ENCODE measurements around the gene NFAM1. TPM values are rescaled to one million over a fixed set of nuclear protein-coding genes. Genes with fewer than 3 reads are reported as not detected.

The NFAM1 gene
- total and polyA plus RNA-seq, 11 donors: 0.33 to 13.5 (median 1.2) TPM

DNA sequence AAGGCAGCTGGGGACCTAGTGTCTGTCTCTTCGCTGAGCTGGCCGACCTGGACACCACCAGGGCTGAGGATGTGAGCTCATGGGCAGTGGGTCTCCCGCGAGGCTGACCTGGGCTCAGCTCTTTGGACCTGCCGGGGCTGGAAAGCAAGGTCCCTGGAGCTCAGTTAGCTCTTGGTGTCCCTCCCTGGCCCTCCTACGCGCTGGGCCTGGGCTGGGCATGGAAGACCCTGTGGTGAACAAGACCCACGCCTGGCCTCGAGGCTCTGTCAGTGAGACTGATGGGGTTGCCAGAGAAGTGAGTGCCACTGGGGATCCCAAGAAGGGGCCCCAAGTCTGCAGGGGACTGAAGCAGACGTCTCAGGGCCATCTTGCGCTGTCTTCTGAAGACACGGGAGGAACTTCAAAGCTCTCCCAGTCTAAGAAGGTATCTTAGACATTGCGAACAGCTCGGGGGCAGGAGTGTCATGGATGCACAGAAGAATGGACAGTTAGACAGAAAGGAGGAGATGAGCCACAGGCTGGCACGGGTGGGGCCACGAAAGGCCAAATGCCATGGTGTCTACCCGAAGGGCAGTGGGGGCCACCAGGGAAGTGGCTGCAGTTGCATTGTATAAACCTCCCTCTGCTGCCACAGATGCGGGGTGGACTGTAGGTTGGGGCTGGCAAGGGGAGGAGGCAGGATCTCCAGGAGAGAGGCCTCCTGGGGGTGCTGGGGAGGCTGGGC is 31.2 kb downstream of the NFAM1 start:
- H3K4me1 ChIP-seq: peaks cover 0 to 12% (median 0%) of the 10 kb centered on the region in 12 donors
- TF ChIP-seq, protein P1, sequence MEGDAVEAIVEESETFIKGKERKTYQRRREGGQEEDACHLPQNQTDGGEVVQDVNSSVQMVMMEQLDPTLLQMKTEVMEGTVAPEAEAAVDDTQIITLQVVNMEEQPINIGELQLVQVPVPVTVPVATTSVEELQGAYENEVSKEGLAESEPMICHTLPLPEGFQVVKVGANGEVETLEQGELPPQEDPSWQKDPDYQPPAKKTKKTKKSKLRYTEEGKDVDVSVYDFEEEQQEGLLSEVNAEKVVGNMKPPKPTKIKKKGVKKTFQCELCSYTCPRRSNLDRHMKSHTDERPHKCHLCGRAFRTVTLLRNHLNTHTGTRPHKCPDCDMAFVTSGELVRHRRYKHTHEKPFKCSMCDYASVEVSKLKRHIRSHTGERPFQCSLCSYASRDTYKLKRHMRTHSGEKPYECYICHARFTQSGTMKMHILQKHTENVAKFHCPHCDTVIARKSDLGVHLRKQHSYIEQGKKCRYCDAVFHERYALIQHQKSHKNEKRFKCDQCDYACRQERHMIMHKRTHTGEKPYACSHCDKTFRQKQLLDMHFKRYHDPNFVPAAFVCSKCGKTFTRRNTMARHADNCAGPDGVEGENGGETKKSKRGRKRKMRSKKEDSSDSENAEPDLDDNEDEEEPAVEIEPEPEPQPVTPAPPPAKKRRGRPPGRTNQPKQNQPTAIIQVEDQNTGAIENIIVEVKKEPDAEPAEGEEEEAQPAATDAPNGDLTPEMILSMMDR (IDR thresholded peaks at IDR 0.05): no peak
- no peak for TF ChIP-seq POLR2A (IDR thresholded peaks at IDR 0.05)
- no peaks in the 10 kb centered on the region for H3K9me3 ChIP-seq
- ATAC-seq (no peak), DNase-seq (no peak)
- H3K27me3 ChIP-seq: peaks cover 0 to 10% (median 0%) of the 10 kb centered on the region in 9 donors
- no peaks in the 10 kb centered on the region for H3K36me3 ChIP-seq
- intact Hi-C loops (cut with DNase I): no loop called here
- WGBS, 4 donors: 82 to 96% (median 86%) methylated on average over 13 to 18 of the region's 18 CpGs
- H3K4me3 ChIP-seq: no peak overlapping the region
- H3K27ac ChIP-seq: no peak overlapping the region

DNA sequence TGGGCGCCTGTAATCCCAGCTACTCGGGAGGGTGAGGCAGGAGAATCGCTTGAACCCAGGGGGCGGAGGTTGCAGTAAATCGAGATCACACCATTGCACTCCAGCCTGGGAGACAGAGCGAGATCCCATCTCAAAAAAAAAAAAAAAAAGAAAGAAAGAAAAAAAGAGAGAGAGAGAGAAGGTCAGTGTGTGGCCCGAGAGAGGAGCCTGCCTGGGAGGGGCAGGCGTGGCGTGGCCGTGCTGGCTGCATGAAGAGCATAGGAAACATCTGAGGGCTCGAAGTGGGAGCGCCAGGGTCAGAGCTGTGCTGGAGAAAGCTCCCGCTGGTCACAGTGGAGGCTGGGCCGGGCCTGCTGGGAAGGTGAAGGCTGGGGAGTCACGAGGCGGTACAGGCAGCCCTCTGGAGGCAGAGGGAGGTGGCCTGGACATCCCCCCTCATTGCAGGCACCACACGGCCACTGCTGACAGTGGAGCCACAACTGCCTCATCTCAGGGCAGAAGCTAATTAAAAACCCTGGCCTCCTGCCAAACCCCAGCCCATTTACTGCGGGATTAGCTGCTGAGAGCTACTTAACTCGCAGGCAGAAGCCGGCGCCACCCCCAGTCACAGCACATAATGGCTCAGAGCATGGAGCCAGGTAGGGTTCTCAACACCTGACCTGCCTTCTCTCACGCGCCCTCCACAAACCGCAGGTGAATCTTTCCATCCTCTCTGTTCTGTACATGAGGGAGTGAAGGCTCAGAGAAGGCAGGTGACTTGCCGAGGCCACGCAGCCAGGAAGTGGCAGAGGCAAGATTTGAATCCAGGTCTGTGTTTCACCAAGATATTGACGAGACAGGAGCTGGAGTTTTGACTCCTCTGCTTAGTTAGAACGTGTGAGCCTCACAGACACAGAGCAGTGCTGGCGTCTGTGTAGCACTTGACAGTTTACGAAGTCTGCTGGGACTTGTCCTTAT is 32.6 kb downstream of the NFAM1 start:
- intact Hi-C loops (cut with DNase I): no loop called here
- Histone ChIP-seq H3K9me3 (no peaks in the 10 kb centered on the region), H3K4me3 (no peak overlapping the region), H3K27ac (no peak overlapping the region), H3K27me3 (peaks cover 0 to 10% (median 0%) of the 10 kb centered on the region in 9 donors), H3K4me1 (peaks cover 0 to 12% (median 0%) of the 10 kb centered on the region in 12 donors), H3K36me3 (no peaks in the 10 kb centered on the region)
- DNase-seq (peak in 3 of 5 donors; percentile 39 to 65 (median 53)), ATAC-seq (peak in 3 of 4 donors; percentile 27 to 43 (median 35))
- WGBS, 4 donors: 50 to 54% (median 53%) methylated on average over 29 to 30 of the region's 30 CpGs
- TF ChIP-seq, protein P1 (IDR thresholded peaks at IDR 0.05): no peak
- no peak for TF ChIP-seq POLR2A (IDR thresholded peaks at IDR 0.05)

DNA sequence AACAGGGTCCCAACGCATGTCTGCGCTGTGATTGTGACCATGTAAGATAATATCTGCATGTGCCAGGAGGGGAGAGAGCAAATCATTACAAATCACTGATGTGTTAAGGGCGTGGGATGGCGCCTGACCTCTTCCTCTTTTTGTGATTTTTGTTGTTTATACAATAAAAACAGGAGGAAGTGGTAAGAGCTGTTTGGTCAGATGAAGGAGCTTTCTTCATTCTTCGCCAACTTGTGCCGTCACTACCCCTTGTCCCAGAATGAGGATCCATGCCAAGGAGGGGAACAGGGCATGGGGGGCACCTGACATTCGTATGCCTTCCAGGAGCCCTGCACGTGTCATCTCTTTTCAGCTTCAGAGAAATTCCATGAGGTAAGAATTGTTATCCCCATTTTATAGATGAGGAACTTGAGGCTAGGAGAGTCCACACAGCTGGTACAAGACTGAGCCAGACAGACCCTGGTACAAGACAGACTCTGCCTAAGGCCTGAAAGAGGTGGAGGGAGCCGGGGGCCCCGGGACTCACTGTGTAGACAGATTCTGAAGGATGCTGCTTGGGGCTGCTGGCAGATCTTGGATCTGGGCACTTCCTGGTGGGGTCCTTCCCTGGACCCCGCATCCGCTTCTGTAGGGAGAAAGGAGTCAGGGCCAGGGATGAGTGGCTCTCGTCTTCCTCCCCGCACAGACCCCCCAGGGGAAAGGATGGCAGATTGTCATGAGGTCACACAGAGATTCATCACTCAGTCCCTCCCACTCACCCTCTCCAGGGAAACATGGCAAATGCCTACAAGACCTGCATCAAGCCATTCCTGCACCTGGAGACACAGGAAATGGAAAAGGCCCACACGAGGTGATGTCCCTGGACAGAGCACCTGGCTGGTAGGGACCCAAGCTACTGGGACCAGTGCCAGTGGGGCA is 34.6 kb downstream of the NFAM1 start:
- ATAC-seq (peak; percentile 46 to 80 (median 60)), DNase-seq (peak in 4 of 5 donors; percentile 29 to 59 (median 40))
- Histone ChIP-seq H3K27me3 (peaks cover 0 to 10% (median 0%) of the 10 kb centered on the region in 9 donors), H3K27ac (peak overlapping the region in 6 of 12 donors; percentile 23 to 88 (median 58)), H3K36me3 (no peaks in the 10 kb centered on the region), H3K9me3 (no peaks in the 10 kb centered on the region), H3K4me3 (no peak overlapping the region), H3K4me1 (peaks cover 0 to 12% (median 0%) of the 10 kb centered on the region in 12 donors)
- 67 to 80% (median 72%) methylated on average over 14 to 15 of the region's 15 CpGs for WGBS, 4 donors
- TF ChIP-seq, protein P1 (IDR thresholded peaks at IDR 0.05): no peak
- no peak for TF ChIP-seq POLR2A (IDR thresholded peaks at IDR 0.05)
- intact Hi-C loops (cut with DNase I): no loop called here
